OCI-LY1 (cell line): ENCODE results near the gene PCDH15.
"Not testable (repeated sequence)": the region's sequence is repeated elsewhere in the genome, so short reads cannot be mapped to it uniquely, and the experiment has no call there.

Source experiments
- CTCF ChIP-seq: fragments of 200-600 bp; sonication (generic), shearing (Covaris generic); IDR thresholded peaks from 2 replicates; pipeline ENCODE4 v1.5.1; 2017; ENCODE audit warnings: mild to moderate bottlenecking, antibody characterized with exemption, low read length, moderate library complexity, mixed read lengths
- EZH2 ChIP-seq: fragments of 200-600 bp; sonication (generic), shearing (Covaris generic); IDR thresholded peaks from 2 replicates; pipeline ENCODE4 v1.8.0; 2017; ENCODE audit warnings: borderline replicate concordance, mixed run types, mild to moderate bottlenecking, antibody characterized with exemption, low read length, moderate library complexity, mixed read lengths

- not testable (repeated sequence) for TF ChIP-seq CTCF, EZH2
Observed at GRCh38 chr10:54394598-54394997, 406.4 kb downstream of the PCDH15 start.
